Endothelial cell of umbilical vein (primary cell): Measurements from ENCODE around the gene ING2. TPM values are rescaled to one million over a fixed set of nuclear protein-coding genes. Genes with fewer than 3 reads are reported as not detected.

Experiments used
- BruUV-seq: library from RNA; stranded (reverse); fragments of 400-500 nt; replicated peaks from 2 replicates; lab custom pipeline; 2021; lab: Mats Ljungman, UMichigan
- CTCF ChIA-PET: fragments of 300-600, 350-600 bp; sonication (Branson Sonifier 250); formaldehyde crosslinking; loops from one replicate; lab custom pipeline; 2021; ENCODE audit warnings: antibody characterized with exemption, inconsistent platforms; lab: Charles Lee
- POLR2A ChIA-PET: fragments of 300-600, 350-600 bp; sonication (Branson Sonifier 250); formaldehyde crosslinking; loops from one replicate; lab custom pipeline; 2021; ENCODE audit warnings: antibody characterized with exemption, inconsistent platforms; lab: Charles Lee
- DNase-seq: peaks from one replicate; pipeline ENCODE4 v3.0.0-alpha.2; 2011; ENCODE audit warnings: low read depth, low spot score
- FAIRE-seq: peaks from 2 replicates; lab custom pipeline; 2011; peaks lifted over from hg19 to GRCh38; lab: Jason Lieb, UNC
- H2AFZ ChIP-seq: 2 replicates; pipeline ENCODE4 v1.6.0; 2012; ENCODE audit warnings: low read depth, low read length, control low read depth, inconsistent platforms
- H3K27ac ChIP-seq: 2 replicates; pipeline ENCODE4 v1.5.1; 2011; ENCODE audit warnings: low read depth, mild to moderate bottlenecking, control low read depth, low read length, moderate library complexity; ENCODE audit not compliant: insufficient read depth
- H3K27me3 ChIP-seq, 2 experiments: 2 replicates each; pipeline versions ENCODE4 v1.6.0 to v1.6.1; 2011; ENCODE audit warnings: low read length in 2 of 2, mixed read lengths in 1 of 2; ENCODE audit not compliant: control insufficient read depth in 2 of 2, insufficient read depth in 2 of 2
- H3K36me3 ChIP-seq, 2 experiments: 2 replicates in 1 of 2; 3 replicates in 1 of 2; pipeline ENCODE4 v1.5.1; 2011; ENCODE audit warnings: low read length in 2 of 2, mild to moderate bottlenecking in 1 of 2, moderate library complexity in 1 of 2; ENCODE audit not compliant: control insufficient read depth in 2 of 2, insufficient read depth in 2 of 2; ENCODE audit errors: extremely low read depth in 1 of 2
- H3K4me1 ChIP-seq: 3 replicates; pipeline ENCODE4 v1.5.1; 2011; ENCODE audit warnings: mild to moderate bottlenecking, low read length; ENCODE audit not compliant: control insufficient read depth, insufficient read depth; ENCODE audit errors: extremely low read depth
- H3K4me2 ChIP-seq: 2 replicates; pipeline ENCODE4 v1.6.1; 2011; ENCODE audit warnings: low read length, control low read depth, mixed read lengths; ENCODE audit not compliant: insufficient read depth
- H3K4me3 ChIP-seq, 3 experiments: fragments of 200-600 bp in 1 of 3; sonication (generic), shearing (Covaris generic) in 1 of 3; replicated peaks in 1 of 3; 2 replicates each; pipeline ENCODE4 v1.5.1; 2011 to 2016; ENCODE audit warnings: control low read depth in 3 of 3, low read length in 3 of 3, mild to moderate bottlenecking in 2 of 3, inconsistent platforms in 1 of 3, low read depth in 1 of 3, moderate library complexity in 1 of 3; ENCODE audit not compliant: insufficient read depth in 1 of 3
- H3K79me2 ChIP-seq: 2 replicates; pipeline ENCODE4 v1.6.0; 2012; ENCODE audit warnings: low read length, inconsistent platforms; ENCODE audit not compliant: control insufficient read depth, insufficient read depth
- H3K9ac ChIP-seq: replicated peaks from 2 replicates; pipeline ENCODE3; 2011; ENCODE audit warnings: low read length, control low read depth; ENCODE audit not compliant: insufficient read depth; ENCODE audit errors: extremely low read depth
- H3K9me1 ChIP-seq: replicated peaks from 3 replicates; pipeline ENCODE4 v1.6.0; 2011; ENCODE audit warnings: mild to moderate bottlenecking, low read length; ENCODE audit not compliant: control insufficient read depth, insufficient read depth; ENCODE audit errors: extremely low read depth
- H3K9me3 ChIP-seq: replicated peaks from 2 replicates; pipeline ENCODE4 v1.5.1; 2012; ENCODE audit warnings: low read length, inconsistent platforms; ENCODE audit not compliant: control insufficient read depth, insufficient read depth
- H4K20me1 ChIP-seq: replicated peaks from 2 replicates; pipeline ENCODE3; 2011; ENCODE audit warnings: mild to moderate bottlenecking, low read length; ENCODE audit not compliant: control insufficient read depth, insufficient read depth; ENCODE audit errors: extremely low read depth
- CTCF ChIP-seq, 2 donors: IDR thresholded peaks; 1 replicate in 1 of 2; 2 replicates in 1 of 2; pipeline ENCODE4 v1.5.1; 2011; ENCODE audit warnings: low read length in 2 of 2, mild to moderate bottlenecking in 2 of 2, moderate library complexity in 2 of 2, control low read depth in 1 of 2, inconsistent platforms in 1 of 2, low read depth in 1 of 2; ENCODE audit not compliant: insufficient read depth in 1 of 2; ENCODE audit errors: extremely low read depth in 1 of 2
- EZH2 ChIP-seq: IDR thresholded peaks from 2 replicates; pipeline ENCODE4 v1.6.1; 2012; ENCODE audit warnings: borderline replicate concordance, low read depth, mild to moderate bottlenecking, moderate library complexity, low read length, inconsistent platforms; ENCODE audit not compliant: severe bottlenecking
- FOS ChIP-seq: IDR thresholded peaks from 2 replicates; pipeline ENCODE4 v1.6.1; 2011; ENCODE audit warnings: mild to moderate bottlenecking, low read length, moderate library complexity, borderline replicate concordance; ENCODE audit not compliant: insufficient read depth
- GATA2 ChIP-seq: IDR thresholded peaks from 2 replicates; pipeline ENCODE4 v1.7.0; 2011; ENCODE audit warnings: low read depth, mild to moderate bottlenecking, moderate library complexity, mixed read lengths, low read length; ENCODE audit not compliant: insufficient read length, insufficient read depth
- JUN ChIP-seq: IDR thresholded peaks from 2 replicates; pipeline ENCODE4 v1.6.1; 2011; ENCODE audit warnings: borderline replicate concordance, low read depth; ENCODE audit not compliant: insufficient read length, insufficient read depth
- MAX ChIP-seq: IDR thresholded peaks from 2 replicates; pipeline ENCODE4 v1.6.1; 2011; ENCODE audit not compliant: insufficient read depth, insufficient read length
- MYC ChIP-seq: IDR thresholded peaks from one replicate; pipeline ENCODE4 v1.6.1; 2011; ENCODE audit warnings: mild to moderate bottlenecking, low read depth, low read length
- POLR2A ChIP-seq: IDR thresholded peaks from 2 replicates; pipeline ENCODE4 v1.6.1; 2012; ENCODE audit warnings: low read depth, mild to moderate bottlenecking, control low read depth, low read length
- POLR2AphosphoS5 ChIP-seq: IDR thresholded peaks from 2 replicates; pipeline ENCODE4 v1.6.1; 2012; ENCODE audit warnings: low read depth, mild to moderate bottlenecking, control low read depth, low read length, moderate library complexity; ENCODE audit not compliant: insufficient read depth
- dilution Hi-C: fragments of 300-500 bp; cut with MboI; formaldehyde crosslinking; loops from one replicate; pipeline ENCODE4 v1.15.0; 2019; ENCODE audit warnings: low sequenced_read_pairs; ENCODE audit not compliant: extremely low pct_ligation_motif_present
- intact Hi-C: fragments of 100-400 bp; cut with micrococcal nuclease; formaldehyde crosslinking; loops from one replicate; pipeline ENCODE4 v1.10.0; 2022
- polyA plus RNA-seq, 4 experiments: library from polyadenylated mRNA; depleted of rRNA in 3 of 4; stranded (reverse) in 3 of 4; unstranded in 1 of 4; fragments of >200 nt; gene quantifications; 2 replicates each; pipeline versions ENCODE4 v1.2.1 to v1.2.3, GENCODE V29; 2011 to 2012; ENCODE audit warnings: missing spikeins in 1 of 4
- total RNA-seq: library from RNA; stranded (reverse); gene quantifications from 2 replicates; pipeline ENCODE4 v1.2.3, GENCODE V29; 2021

ING2 gene
- total and polyA plus RNA-seq, 2 donors (not counting 3 experiments of a cell fraction or from before 2014, with no cell fraction given): 2.7 to 8.4 TPM

- Histone ChIP-seq H3K4me1 (no peaks in the 10 kb centered on the region), H3K27me3 (no peaks in the 10 kb centered on the region), H3K79me2 (no peaks in the 10 kb centered on the region), H3K4me2 (no peak overlapping the region), H4K20me1 (no peaks in the 10 kb centered on the region), H3K9me3 (no peaks in the 10 kb centered on the region), H2AFZ (no peak overlapping the region), H3K9ac (no peak overlapping the region), H3K27ac (no peak overlapping the region), H3K36me3 (no peaks in the 10 kb centered on the region), H3K9me1 (no peaks in the 10 kb centered on the region), H3K4me3 (no peak overlapping the region)
- intact Hi-C loops: no loop called here
- dilution Hi-C loops: no loop called here
- FAIRE-seq (no peak), DNase-seq (no peak)
- ChIA-PET POLR2A (no interaction called here), CTCF (no interaction called here)
- TF ChIP-seq MAX (no peak), MYC (no peak), GATA2 (no peak), FOS (no peak), JUN (no peak), CTCF (IDR thresholded peaks at IDR 0.05; ENCODE audit: extremely low read depth in 1 of 2, insufficient read depth in 1 of 2, low read depth in 1 of 2, low read length in 2 of 2) (no peak), POLR2AphosphoS5 (no peak), POLR2A (no peak), EZH2 (no peak)
- no TSS peak for BruUV-seq
Measured at GRCh38 chr4:183554346-183554686, 49.5 kb downstream of the ING2 start.
